HL-60/S4 treated with retinoic acid at 250 ng/mL for 4 days and 3 days (cell line): ENCODE data around the gene SLC4A11.

Experiments
- in situ Hi-C: fragments of 300-500 bp; cut with MboI; formaldehyde crosslinking; loops from 2 replicates; pipeline ENCODE4 v1.7.0; 2022; ENCODE audit warnings: low sequenced_read_pairs

The SLC4A11 gene

GRCh38 chr20:3247638-3248037 is 8.6 kb upstream of the SLC4A11 start:
- in situ Hi-C loops, result no loop called here

- in situ Hi-C loops, result no loop called here
Measured at GRCh38 chr20:3246682-3247081, 7.7 kb upstream of the SLC4A11 start.

GRCh38 chr20:3245711-3246110 is 6.7 kb upstream of the SLC4A11 start:
- in situ Hi-C loops, result no loop called here

GRCh38 chr20:3245156-3245555 is 6.2 kb upstream of the SLC4A11 start:
- in situ Hi-C loops, result no loop called here

GRCh38 chr20:3244613-3245012 is 5.6 kb upstream of the SLC4A11 start:
- in situ Hi-C loops, result no loop called here

- in situ Hi-C loops, result no loop called here
Measured at GRCh38 chr20:3243718-3244358, 4.8 kb upstream of the SLC4A11 start.

GRCh38 chr20:3242172-3242692 is 3.2 kb upstream of the SLC4A11 start:
- in situ Hi-C loops, result no loop called here

- in situ Hi-C loops, result no loop called here
Measured at GRCh38 chr20:3240776-3241363, 1.9 kb upstream of the SLC4A11 start.

GRCh38 chr20:3239867-3240775 is 1.1 kb upstream of the SLC4A11 start:
- in situ Hi-C loops, result no loop called here

- in situ Hi-C loops, result no loop called here
Measured at GRCh38 chr20:3238616-3239025, 369 bp downstream of the SLC4A11 start.

- in situ Hi-C loops, result no loop called here
Measured at GRCh38 chr20:3237958-3238615, 903 bp downstream of the SLC4A11 start.

GRCh38 chr20:3237011-3237957 is 1.7 kb downstream of the SLC4A11 start:
- in situ Hi-C loops, result no loop called here

- in situ Hi-C loops, result no loop called here
Measured at GRCh38 chr20:3235666-3236324, 3.2 kb downstream of the SLC4A11 start.

GRCh38 chr20:3233991-3234498 is 4.9 kb downstream of the SLC4A11 start:
- in situ Hi-C loops, result no loop called here

GRCh38 chr20:3233131-3233990 is 5.6 kb downstream of the SLC4A11 start:
- in situ Hi-C loops, result no loop called here

GRCh38 chr20:3231889-3232588 is 7.0 kb downstream of the SLC4A11 start:
- in situ Hi-C loops, result no loop called here

- in situ Hi-C loops, result no loop called here
Measured at GRCh38 chr20:3231116-3231515, 7.9 kb downstream of the SLC4A11 start.

- in situ Hi-C loops, result no loop called here
Measured at GRCh38 chr20:3229798-3230197, 9.2 kb downstream of the SLC4A11 start.
